Activated naive CD4-positive, alpha-beta T cell treated with anti-CD3 and anti-CD28 coated beads, Interleukin-2, amount 10 ng/mL, durations not matched to agents 5 hours and 36 hours (primary cell): ENCODE measurements around the gene HERPUD2. TPM values are rescaled to one million over a fixed set of nuclear protein-coding genes. Genes with fewer than 3 reads are reported as not detected.

Experiments used
- total RNA-seq, 2 experiments: library from RNA; stranded (reverse); gene quantifications; one replicate each; pipeline ENCODE4 v1.2.3, GENCODE V29; 2021

HERPUD2 gene, protein sequence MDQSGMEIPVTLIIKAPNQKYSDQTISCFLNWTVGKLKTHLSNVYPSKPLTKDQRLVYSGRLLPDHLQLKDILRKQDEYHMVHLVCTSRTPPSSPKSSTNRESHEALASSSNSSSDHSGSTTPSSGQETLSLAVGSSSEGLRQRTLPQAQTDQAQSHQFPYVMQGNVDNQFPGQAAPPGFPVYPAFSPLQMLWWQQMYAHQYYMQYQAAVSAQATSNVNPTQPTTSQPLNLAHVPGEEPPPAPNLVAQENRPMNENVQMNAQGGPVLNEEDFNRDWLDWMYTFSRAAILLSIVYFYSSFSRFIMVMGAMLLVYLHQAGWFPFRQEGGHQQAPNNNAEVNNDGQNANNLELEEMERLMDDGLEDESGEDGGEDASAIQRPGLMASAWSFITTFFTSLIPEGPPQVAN
- 10 to 100 TPM; 38.0 to 39.8 TPM for total RNA-seq

DNA sequence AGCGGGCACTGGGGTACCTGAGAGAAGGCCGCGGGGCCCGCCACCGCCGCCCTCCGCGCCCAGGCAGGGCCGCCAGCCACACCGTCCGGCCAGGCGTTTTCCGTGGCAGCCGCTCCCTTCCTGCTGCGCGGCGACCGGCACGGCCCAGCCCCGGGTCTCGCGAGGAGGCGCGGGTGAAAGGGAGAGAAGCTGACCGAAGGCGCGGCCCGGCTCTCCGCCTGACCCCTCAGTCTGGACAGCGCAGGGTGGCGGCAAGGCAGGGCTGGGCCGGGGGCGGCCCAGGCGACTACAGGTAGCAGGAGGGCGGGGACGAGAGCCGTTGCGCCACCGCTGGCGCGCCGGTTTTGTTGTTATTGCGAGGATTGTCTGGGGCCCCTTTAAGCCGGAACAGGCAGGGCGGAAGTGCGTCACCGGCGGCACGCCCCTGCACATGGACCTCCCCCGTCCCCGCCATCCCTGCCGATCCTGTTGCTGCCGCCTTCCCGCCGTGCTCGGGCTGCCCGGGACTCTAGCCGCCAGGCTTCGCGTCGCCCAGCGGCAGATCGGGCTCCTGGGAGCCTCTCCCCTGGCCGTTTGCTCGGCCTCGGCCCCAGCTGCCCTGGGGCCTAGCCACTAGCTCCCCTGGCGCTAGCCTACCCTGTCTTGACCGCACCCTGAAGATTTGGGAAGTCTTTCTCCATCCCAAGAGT, at the start of gene HERPUD2:
Gene HERPUD2 (minus strand): TSS at position 352 of the 689 bp plus-strand sequence. CDS start 805 bp downstream, outside the sequence.

Other genes with a start within 250 kb of the HERPUD2 start
- gene SEPTIN7, start 105.9 kb upstream of the HERPUD2 start, total RNA-seq = 100 to 1,000 TPM; 228 to 240 TPM